Caco-2 (cell line): ENCODE results near the gene ADGRE1. TPM values are rescaled to one million over a fixed set of nuclear protein-coding genes. Genes with fewer than 3 reads are reported as not detected.

ENCODE experiments used
- BruUV-seq: library from RNA; stranded (reverse); fragments of 400-500 nt; replicated peaks from 2 replicates; lab custom pipeline; 2021; lab: Mats Ljungman, UMichigan
- CTCF ChIA-PET: fragments of 300-600 bp; sonication (Branson Sonifier 250); formaldehyde crosslinking; loops from one replicate; lab custom pipeline; 2022; ENCODE audit warnings: antibody characterized with exemption; lab: Charles Lee
- POLR2A ChIA-PET: fragments of 300-600 bp; sonication (Branson Sonifier 250); formaldehyde crosslinking; loops from one replicate; lab custom pipeline; 2022; ENCODE audit warnings: antibody characterized with exemption; lab: Charles Lee
- DNase-seq, 2 experiments: peaks; one replicate each; pipeline versions ENCODE4 v3.0.0 to v3.0.0-alpha.2; 2020 to 2022
- H3K27me3 ChIP-seq: replicated peaks from 2 replicates; pipeline ENCODE4 v1.6.0; 2011; ENCODE audit warnings: low read length; ENCODE audit not compliant: control insufficient read depth, insufficient read depth
- H3K36me3 ChIP-seq: 2 replicates; pipeline ENCODE4 v1.5.1; 2011; ENCODE audit warnings: low read length; ENCODE audit not compliant: control insufficient read depth, insufficient read depth
- H3K4me1 ChIP-seq: fragments of 250-450 bp; sonication (Bioruptor Pico); 2 replicates; pipeline ENCODE4 v1.5.1; 2020; ENCODE audit warnings: mild to moderate bottlenecking
- H3K4me3 ChIP-seq: 2 replicates; pipeline ENCODE4 v1.5.1; 2011; ENCODE audit warnings: low read depth, mild to moderate bottlenecking, control low read depth, low read length
- H3K9me3 ChIP-seq: fragments of 250-450 bp; sonication (Bioruptor Pico); 2 replicates; pipeline ENCODE4 v1.5.1; 2020; ENCODE audit warnings: mild to moderate bottlenecking, moderate library complexity
- H3K27ac Mint-ChIP-seq: one replicate; pipeline ENCODE4 v1.8.0; 2022; ENCODE audit warnings: mixed read lengths; ENCODE audit not compliant: unreplicated experiment
- H3K27me3 Mint-ChIP-seq: one replicate; pipeline ENCODE4 v1.8.0; 2022; ENCODE audit warnings: mixed read lengths; ENCODE audit not compliant: insufficient read depth, unreplicated experiment
- H3K36me3 Mint-ChIP-seq: one replicate; pipeline ENCODE4 v1.8.0; 2022; ENCODE audit warnings: mild to moderate bottlenecking, mixed read lengths; ENCODE audit not compliant: insufficient read depth, unreplicated experiment
- H3K4me1 Mint-ChIP-seq: one replicate; pipeline ENCODE4 v1.8.0; 2022; ENCODE audit warnings: low read depth, mixed read lengths; ENCODE audit not compliant: unreplicated experiment
- H3K4me3 Mint-ChIP-seq: one replicate; pipeline ENCODE4 v1.8.0; 2022; ENCODE audit warnings: mild to moderate bottlenecking, moderate library complexity, mixed read lengths; ENCODE audit not compliant: unreplicated experiment
- H3K9me3 Mint-ChIP-seq: one replicate; pipeline ENCODE4 v1.8.0; 2022; ENCODE audit warnings: mixed read lengths; ENCODE audit not compliant: unreplicated experiment
- intact Hi-C: fragments of 100-400 bp; cut with micrococcal nuclease; formaldehyde crosslinking; loops from one replicate; pipeline ENCODE4 v1.10.0; 2022; ENCODE audit not compliant: unreplicated experiment
- total RNA-seq: library from RNA; stranded (reverse); gene quantifications from 2 replicates; pipeline ENCODE4 v1.2.3, GENCODE V29; 2022
- TF ChIP-seq, protein P1 (sequence below), 2 experiments: fragments of 200-600 bp in 1 of 2; IDR thresholded peaks; 1 replicate in 1 of 2; 2 replicates in 1 of 2; pipeline versions ENCODE4 v1.5.1 to v1.8.0; 2011 to 2022; ENCODE audit warnings: antibody characterized with exemption in 1 of 2, control low read depth in 1 of 2, inconsistent platforms in 1 of 2, low read depth in 1 of 2, low read length in 1 of 2, mild to moderate bottlenecking in 1 of 2, moderate library complexity in 1 of 2; ENCODE audit not compliant: insufficient read depth in 1 of 2, severe bottlenecking in 1 of 2, unreplicated experiment in 1 of 2

Gene ADGRE1
- total RNA-seq, 1 experiment from 2014 or later = not detected

DNA sequence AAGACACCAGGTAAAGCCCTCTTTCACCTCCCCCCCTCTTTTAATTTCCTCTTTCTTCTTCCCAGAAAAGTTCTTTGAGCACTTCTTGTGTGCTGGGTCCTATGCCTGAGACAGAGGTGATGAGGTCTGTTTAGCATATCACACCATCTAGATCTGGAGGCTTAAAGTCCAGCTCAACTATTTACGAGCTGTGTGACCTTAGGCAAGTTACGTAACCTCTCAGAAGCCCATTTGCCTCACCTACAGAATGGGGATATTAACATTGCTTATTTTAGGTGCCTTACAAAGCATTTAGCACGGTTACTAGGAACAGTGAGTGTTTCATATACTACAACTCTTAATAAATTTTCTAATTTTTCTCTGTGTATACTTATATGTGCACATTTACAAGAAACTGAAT is 47.7 kb downstream of the ADGRE1 start:
- H3K4me3 Mint-ChIP-seq = no peak overlapping the region
- Histone ChIP-seq H3K9me3 (0 out of 2 replicates have a peak, but pooled peaks cover 8% of the 10 kb centered on the region), H3K36me3 (no peaks in the 10 kb centered on the region), H3K27me3 (no peaks in the 10 kb centered on the region), H3K4me3 (no peak overlapping the region), H3K4me1 (no peaks in the 10 kb centered on the region)
- no peak for DNase-seq
- H3K4me1 Mint-ChIP-seq = no peaks in the 10 kb centered on the region
- TF ChIP-seq, protein P1, sequence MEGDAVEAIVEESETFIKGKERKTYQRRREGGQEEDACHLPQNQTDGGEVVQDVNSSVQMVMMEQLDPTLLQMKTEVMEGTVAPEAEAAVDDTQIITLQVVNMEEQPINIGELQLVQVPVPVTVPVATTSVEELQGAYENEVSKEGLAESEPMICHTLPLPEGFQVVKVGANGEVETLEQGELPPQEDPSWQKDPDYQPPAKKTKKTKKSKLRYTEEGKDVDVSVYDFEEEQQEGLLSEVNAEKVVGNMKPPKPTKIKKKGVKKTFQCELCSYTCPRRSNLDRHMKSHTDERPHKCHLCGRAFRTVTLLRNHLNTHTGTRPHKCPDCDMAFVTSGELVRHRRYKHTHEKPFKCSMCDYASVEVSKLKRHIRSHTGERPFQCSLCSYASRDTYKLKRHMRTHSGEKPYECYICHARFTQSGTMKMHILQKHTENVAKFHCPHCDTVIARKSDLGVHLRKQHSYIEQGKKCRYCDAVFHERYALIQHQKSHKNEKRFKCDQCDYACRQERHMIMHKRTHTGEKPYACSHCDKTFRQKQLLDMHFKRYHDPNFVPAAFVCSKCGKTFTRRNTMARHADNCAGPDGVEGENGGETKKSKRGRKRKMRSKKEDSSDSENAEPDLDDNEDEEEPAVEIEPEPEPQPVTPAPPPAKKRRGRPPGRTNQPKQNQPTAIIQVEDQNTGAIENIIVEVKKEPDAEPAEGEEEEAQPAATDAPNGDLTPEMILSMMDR (IDR thresholded peaks at IDR 0.05; ENCODE audit: insufficient read depth in 1 of 2, low read depth in 1 of 2, low read length in 1 of 2, severe bottlenecking in 1 of 2, unreplicated experiment in 1 of 2) = no peak
- no TSS peak for BruUV-seq
- H3K27me3 Mint-ChIP-seq = no peaks in the 10 kb centered on the region
- H3K36me3 Mint-ChIP-seq = no peaks in the 10 kb centered on the region
- H3K27ac Mint-ChIP-seq = no peak overlapping the region
- intact Hi-C loops = no loop called here
- ChIA-PET CTCF (no interaction called here), POLR2A (no interaction called here)
- peaks cover 10% of the 10 kb centered on the region for H3K9me3 Mint-ChIP-seq

DNA sequence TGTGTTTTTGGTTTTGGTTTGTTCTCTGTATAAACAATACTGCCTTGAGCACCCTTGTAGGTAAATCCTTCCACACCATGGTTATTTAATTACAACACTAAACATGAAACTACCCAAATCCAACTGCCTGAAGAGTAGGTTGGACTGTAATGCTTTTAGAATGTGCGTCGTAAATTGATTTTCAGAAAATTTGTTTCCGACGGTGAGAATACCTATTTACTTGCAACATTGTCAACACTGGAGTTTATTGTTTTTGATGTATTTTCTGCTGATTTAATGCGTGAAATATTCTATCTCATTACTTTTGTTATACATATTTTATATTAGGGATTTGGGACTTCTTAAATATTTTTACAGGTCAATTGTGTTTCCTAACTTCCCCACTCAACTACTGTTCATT is 48.2 kb downstream of the ADGRE1 start:
- ChIA-PET POLR2A (no interaction called here), CTCF (no interaction called here)
- no peaks in the 10 kb centered on the region for H3K27me3 ChIP-seq
- H3K27ac Mint-ChIP-seq = no peak overlapping the region
- H3K4me3 Mint-ChIP-seq = no peak overlapping the region
- H3K4me1 Mint-ChIP-seq = no peaks in the 10 kb centered on the region
- no peaks in the 10 kb centered on the region for H3K36me3 Mint-ChIP-seq
- no TSS peak for BruUV-seq
- H3K4me3 ChIP-seq = no peak overlapping the region
- DNase-seq = no peak
- TF ChIP-seq, protein P1 (IDR thresholded peaks at IDR 0.05; ENCODE audit: insufficient read depth in 1 of 2, low read depth in 1 of 2, low read length in 1 of 2, severe bottlenecking in 1 of 2, unreplicated experiment in 1 of 2) = no peak
- no peaks in the 10 kb centered on the region for H3K36me3 ChIP-seq
- H3K27me3 Mint-ChIP-seq = no peaks in the 10 kb centered on the region
- intact Hi-C loops = no loop called here
- 0 out of 2 replicates have a peak, but pooled peaks cover 8% of the 10 kb centered on the region for H3K9me3 ChIP-seq
- no peaks in the 10 kb centered on the region for H3K4me1 ChIP-seq
- peaks cover 8% of the 10 kb centered on the region for H3K9me3 Mint-ChIP-seq

DNA sequence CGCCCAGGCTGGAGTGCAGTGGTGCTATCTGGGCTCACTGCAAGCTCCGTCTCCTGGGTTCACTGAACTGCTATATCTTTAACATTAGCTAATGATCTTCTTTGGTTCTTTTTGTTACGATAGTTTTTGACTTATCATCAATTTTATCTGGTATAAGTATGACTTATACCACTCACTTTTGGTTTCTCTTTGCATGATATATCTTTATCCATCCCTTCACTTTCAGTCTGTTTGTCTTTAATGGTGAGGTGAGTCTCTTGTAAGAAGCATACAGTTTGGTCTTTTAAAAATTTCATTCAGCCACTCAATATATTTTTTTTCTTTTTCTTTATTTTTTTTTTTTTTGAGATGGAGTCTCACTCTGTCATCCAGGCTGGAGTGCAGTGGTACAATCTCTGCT is 58.4 kb downstream of the ADGRE1 start:
- POLR2A ChIA-PET = no interaction called here
- no peaks in the 10 kb centered on the region for H3K36me3 ChIP-seq
- Mint-ChIP-seq H3K9me3 (no peaks in the 10 kb centered on the region), H3K27ac (no peak overlapping the region), H3K36me3 (no peaks in the 10 kb centered on the region), H3K4me3 (no peak overlapping the region), H3K27me3 (peaks cover 2% of the 10 kb centered on the region), H3K4me1 (no peaks in the 10 kb centered on the region)
- no TSS peak for BruUV-seq
- no peaks in the 10 kb centered on the region for H3K4me1 ChIP-seq
- DNase-seq = no peak
- H3K9me3 ChIP-seq = no peaks in the 10 kb centered on the region; the same call in 1 of the 2 replicates
- TF ChIP-seq, protein P1 (IDR thresholded peaks at IDR 0.05; ENCODE audit: insufficient read depth in 1 of 2, low read depth in 1 of 2, low read length in 1 of 2, severe bottlenecking in 1 of 2, unreplicated experiment in 1 of 2) = no peak
- intact Hi-C loops = no loop called here
- CTCF ChIA-PET = interaction anchor here (0.7 kb wide), 1 partner anchor 24 kb away, joined by 3 read pairs; no protein-coding TSS in a partner anchor
- no peaks in the 10 kb centered on the region for H3K27me3 ChIP-seq
- H3K4me3 ChIP-seq = no peak overlapping the region
